ENCODE data around the gene SPON1. TPM values are rescaled to one million over a fixed set of nuclear protein-coding genes. Genes with fewer than 3 reads are reported as not detected.
"Not testable (repeated sequence)": the region's sequence is repeated elsewhere in the genome, so short reads cannot be mapped to it uniquely, and the experiment has no call there.

SPON1 gene
- total and polyA plus RNA-seq, 2 of the 8 experiments (the other 6 are each of a cell fraction or from before 2014, with no cell fraction given): 1.5 to 5.4 TPM

DNA sequence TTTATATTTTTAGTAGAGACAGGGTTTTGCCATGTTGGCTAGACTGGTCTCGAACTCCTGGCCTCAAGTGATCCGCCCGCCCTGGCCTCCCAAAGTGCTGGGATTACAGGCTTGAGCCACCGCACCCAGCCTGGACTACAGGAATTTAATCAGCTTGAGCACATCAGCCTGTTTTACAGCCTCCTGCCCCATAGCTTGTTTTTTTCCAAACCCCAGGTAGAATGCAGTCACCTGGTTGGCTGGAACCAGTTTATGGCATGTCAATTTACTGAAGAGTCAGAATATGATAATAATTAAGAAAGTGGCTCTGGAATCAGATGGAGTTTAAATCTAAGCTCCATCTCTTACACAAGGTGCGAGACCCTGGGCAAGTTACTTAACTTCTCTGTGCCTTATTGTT, 36.2 kb upstream of the SPON1 start:
- DNase-seq (ENCODE audit: low read depth in 1 of 2, low spot score in 2 of 2); POLR2A ChIA-PET (ENCODE audit: partially characterized antibody); H3K23me2 ChIP-seq (ENCODE audit: low read depth, low read length); H3K36me3 ChIP-seq (ENCODE audit: control insufficient read depth in 2 of 4, insufficient read depth in 4 of 4, low read length in 3 of 4); H3K4me2 ChIP-seq (ENCODE audit: insufficient read depth in 1 of 2, low read depth in 2 of 2, low read length in 2 of 2); H3K9me3 ChIP-seq (ENCODE audit: insufficient read depth in 2 of 2, low read depth in 1 of 2, low read length in 1 of 2); H2BK5ac ChIP-seq (ENCODE audit: low read depth, low read length); H3K9ac ChIP-seq (replicated peaks in 1 of 4; ENCODE audit: extremely low read depth in 1 of 4, low read depth in 3 of 4, low read length in 3 of 4); H4K5ac ChIP-seq (ENCODE audit: insufficient read length, low read depth, low read length); H2AK5ac ChIP-seq (ENCODE audit: low read depth, low read length); H2BK12ac ChIP-seq (ENCODE audit: low read depth, low read length); H3K27me3 ChIP-seq (replicated peaks in 1 of 4; ENCODE audit: control insufficient read depth in 3 of 4, extremely low read depth in 1 of 4, insufficient read depth in 3 of 4, low read length in 3 of 4); H3K56ac ChIP-seq (replicated peaks; ENCODE audit: insufficient read length, low read depth, low read length); H2AFZ ChIP-seq (ENCODE audit: low read length); H2BK120ac ChIP-seq (replicated peaks; ENCODE audit: low read depth, low read length); H3K14ac ChIP-seq (ENCODE audit: insufficient read length); FAIRE-seq; H3K4me3 ChIP-seq (ENCODE audit: extremely low read depth in 1 of 4, insufficient read depth in 2 of 4, low read depth in 3 of 4, low read length in 4 of 4); H2BK20ac ChIP-seq (ENCODE audit: low read length); H4K91ac ChIP-seq (replicated peaks; ENCODE audit: insufficient read length, low read length); H3K4ac ChIP-seq (replicated peaks; ENCODE audit: insufficient read length, low read depth, low read length); H4K20me1 ChIP-seq (replicated peaks in 1 of 2; ENCODE audit: control insufficient read depth in 1 of 2, insufficient read depth in 2 of 2, low read length in 2 of 2); H3K18ac ChIP-seq (ENCODE audit: extremely low read depth, low read length); H2BK15ac ChIP-seq (ENCODE audit: low read length); H4K8ac ChIP-seq (ENCODE audit: extremely low read depth, insufficient read depth, low read length); H3K79me2 ChIP-seq (ENCODE audit: control insufficient read depth in 1 of 2, insufficient read depth in 2 of 2, low read length in 2 of 2); H3K79me1 ChIP-seq (ENCODE audit: low read depth, low read length); H3K23ac ChIP-seq (ENCODE audit: insufficient read length); H3K4me1 ChIP-seq (replicated peaks in 1 of 4; ENCODE audit: control insufficient read depth in 3 of 4, insufficient read depth in 4 of 4, low read length in 3 of 4); H3K27ac ChIP-seq (ENCODE audit: low read depth, low read length): not testable (repeated sequence)
- CTCF ChIA-PET (ENCODE audit: partially characterized antibody): interaction anchor here (0.6 to 1.3 kb wide), 3 partner anchors 30 to 710 kb away, joined by 3 to 4 read pairs (median 3); no protein-coding TSS in a partner anchor
- WGBS, 2 experiments (ENCODE audit: extremely low coverage in 1 of 2, insufficient coverage in 1 of 2, insufficient read length in 1 of 2, insufficient replicate concordance in 2 of 2, low coverage in 1 of 2, low lambda C conversion rate in 2 of 2, missing lambda C conversion rate in 1 of 2): 94% methylated on average over 5 of the region's 5 CpGs; no CpG with 5 or more reads in 1 of the 2 experiments
